ENCODE results near the gene PTOV1.

The PTOV1 gene

GRCh38 chr19:49845414-49845813 lies 5.5 kb upstream of the PTOV1 start:
- DNase-seq: no peak

- no peak for DNase-seq
These were observed 4.6 kb upstream of the PTOV1 start for GRCh38 chr19:49846408-49846807.

GRCh38 chr19:49847731-49848696 lies 2.9 kb upstream of the PTOV1 start:
- no peak for DNase-seq

- no peak for DNase-seq
These were observed 2.0 kb upstream of the PTOV1 start for GRCh38 chr19:49848938-49849337.

GRCh38 chr19:49849433-49850220 lies 1.3 kb upstream of the PTOV1 start:
- no peak for DNase-seq

- DNase-seq: no peak
These were observed 805 bp upstream of the PTOV1 start for GRCh38 chr19:49850221-49850486.

GRCh38 chr19:49851456-49852259 lies 699 bp downstream of the PTOV1 start:
- no peak for DNase-seq

GRCh38 chr19:49852631-49853126 lies 1.7 kb downstream of the PTOV1 start:
- no peak for DNase-seq

- DNase-seq: no peak
These were observed 3.0 kb downstream of the PTOV1 start for GRCh38 chr19:49853852-49854377.

GRCh38 chr19:49854378-49855263 lies 3.7 kb downstream of the PTOV1 start:
- DNase-seq: no peak

- DNase-seq: no peak
These were observed 4.3 kb downstream of the PTOV1 start for GRCh38 chr19:49855277-49855675.

GRCh38 chr19:49855676-49856573 lies 5.0 kb downstream of the PTOV1 start:
- DNase-seq: no peak

GRCh38 chr19:49856574-49857021 lies 5.6 kb downstream of the PTOV1 start:
- no peak for DNase-seq

GRCh38 chr19:49857061-49857837 lies 6.3 kb downstream of the PTOV1 start:
- no peak for DNase-seq

- DNase-seq: no peak
These were observed 6.8 kb downstream of the PTOV1 start for GRCh38 chr19:49857838-49858087.

- no peak for DNase-seq
These were observed 7.4 kb downstream of the PTOV1 start for GRCh38 chr19:49858088-49858985.

- DNase-seq: no peak
These were observed 8.8 kb downstream of the PTOV1 start for GRCh38 chr19:49859682-49860335.

GRCh38 chr19:49860336-49861102 lies 9.6 kb downstream of the PTOV1 start:
- no peak for DNase-seq
